Natural killer cell (primary cell): ENCODE results near the gene MPC2. TPM values are rescaled to one million over a fixed set of nuclear protein-coding genes. Genes with fewer than 3 reads are reported as not detected.
"Not testable (repeated sequence)": the region's sequence is repeated elsewhere in the genome, so short reads cannot be mapped to it uniquely, and the experiment has no call there.

Source experiments
- ATAC-seq, 3 donors: fragments of 150-1000 bp in 2 of 3; fragments of 200-7000 bp in 1 of 3; cut with Tn5 transposase; 1 replicate in 1 of 3; 2 replicates in 2 of 3; pipeline ENCODE4 v1.10.0; 2021; ENCODE audit warnings: mild to moderate bottlenecking in 2 of 3, moderate library complexity in 2 of 3
- DNase-seq, 2 donors: peaks; one replicate each; pipeline versions ENCODE4 v3.0.0 to v3.0.0-alpha.2; 2013 to 2021; ENCODE audit warnings: mixed read lengths in 1 of 2
- H3K27ac ChIP-seq: one replicate; pipeline ENCODE4 v1.5.1; 2013; ENCODE audit warnings: mild to moderate bottlenecking, low read length
- H3K27me3 ChIP-seq: one replicate; pipeline ENCODE4 v1.6.1; 2013; ENCODE audit warnings: low read length; ENCODE audit not compliant: control insufficient read depth, insufficient read depth
- H3K36me3 ChIP-seq: one replicate; pipeline ENCODE4 v1.6.1; 2013; ENCODE audit warnings: low read length; ENCODE audit not compliant: control insufficient read depth, insufficient read depth
- H3K4me1 ChIP-seq: one replicate; pipeline ENCODE4 v1.6.1; 2013; ENCODE audit warnings: low read length; ENCODE audit not compliant: control insufficient read depth, insufficient read depth
- H3K4me3 ChIP-seq: one replicate; pipeline ENCODE4 v1.5.1; 2013; ENCODE audit warnings: low read length
- H3K9me3 ChIP-seq: one replicate; pipeline ENCODE4 v1.6.1; 2013; ENCODE audit warnings: low read length; ENCODE audit not compliant: control insufficient read depth, insufficient read depth
- H3K27ac Mint-ChIP-seq, 2 donors: one replicate each; pipeline ENCODE4 v1.8.0; 2022; ENCODE audit warnings: mild to moderate bottlenecking in 2 of 2, mixed read lengths in 2 of 2, moderate library complexity in 1 of 2
- H3K27me3 Mint-ChIP-seq, 2 donors: one replicate each; pipeline ENCODE4 v1.8.0; 2022; ENCODE audit warnings: low read depth in 2 of 2, mixed read lengths in 2 of 2
- H3K36me3 Mint-ChIP-seq: one replicate; pipeline ENCODE4 v1.8.0; 2022; ENCODE audit warnings: mixed read lengths
- H3K4me1 Mint-ChIP-seq, 2 donors: one replicate each; pipeline ENCODE4 v1.8.0; 2022; ENCODE audit warnings: mixed read lengths in 2 of 2
- H3K4me3 Mint-ChIP-seq: one replicate; pipeline ENCODE4 v1.8.0; 2022; ENCODE audit warnings: mild to moderate bottlenecking, moderate library complexity, mixed read lengths
- H3K9me3 Mint-ChIP-seq, 2 donors: one replicate each; pipeline ENCODE4 v1.8.0; 2022; ENCODE audit warnings: mixed read lengths in 2 of 2
- CTCF ChIP-seq: fragments of 200-600 bp; IDR thresholded peaks from one replicate; pipeline ENCODE4 v1.8.0; 2022; ENCODE audit warnings: antibody characterized with exemption
- WGBS: methylation state at CpG from one replicate; pipeline ENCODE4 v1.1.7; 2013; ENCODE audit warnings: missing lambda C conversion rate; ENCODE audit not compliant: insufficient coverage; 5-methylcytosine and 5-hydroxymethylcytosine counted together
- intact Hi-C: fragments of 100-400 bp; cut with micrococcal nuclease; formaldehyde crosslinking; loops from one replicate; pipeline ENCODE4 v1.14.2; 2022
- total RNA-seq, 4 donors: library from RNA; stranded (reverse); fragments of 120-200 nt in 1 of 4; gene quantifications; one replicate each; pipeline versions ENCODE4 v1.2.3 to v1.2.4, GENCODE V29; 2013 to 2022

MPC2 gene
- total RNA-seq, 3 donors from 2014 or later (not counting 1 experiment from before 2014, with no cell fraction given), result 33.1 to 47.4 (median 34.9) TPM

DNA sequence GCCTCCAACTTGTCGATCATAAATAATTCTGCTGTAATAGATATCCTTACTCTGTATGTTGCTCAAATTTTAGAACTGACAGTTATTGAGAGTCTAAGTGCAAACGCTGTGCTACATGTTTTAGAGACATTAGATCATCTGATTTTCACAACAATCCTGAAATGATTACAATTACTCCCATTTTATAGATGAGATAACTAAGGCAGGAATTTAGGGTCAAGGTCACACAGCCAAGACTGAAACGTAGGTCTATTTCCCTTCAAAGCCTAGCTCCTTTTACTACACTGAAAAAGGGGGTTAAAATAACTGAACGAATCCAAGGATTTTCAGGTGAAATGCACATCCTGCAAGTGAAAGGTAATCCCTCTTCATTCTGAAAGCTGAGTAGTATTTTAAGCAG is 3.1 kb downstream of the MPC2 start:
- H3K4me3 ChIP-seq, result no peak overlapping the region
- no peak overlapping the region for H3K27ac Mint-ChIP-seq

GRCh38 chr1:167929725-167930124 is 7.1 kb downstream of the MPC2 start:
- ATAC-seq, result no peak
- H3K4me3 Mint-ChIP-seq, result no peak overlapping the region

More for the DNA sequence above, 3.1 kb downstream of the MPC2 start:
- Histone ChIP-seq H3K27ac (no peak overlapping the region), H3K27me3 (no peaks in the 10 kb centered on the region), H3K4me1 (peaks cover 8% of the 10 kb centered on the region), H3K9me3 (no peaks in the 10 kb centered on the region), H3K36me3 (no peaks in the 10 kb centered on the region)
- WGBS, result 87% methylated on average over 3 of the region's 4 CpGs
- Mint-ChIP-seq H3K36me3 (no peaks in the 10 kb centered on the region), H3K4me3 (no peak overlapping the region), H3K27me3 (no peaks in the 10 kb centered on the region), H3K4me1 (peaks cover 34 to 41% of the 10 kb centered on the region in 2 donors), H3K9me3 (no peaks in the 10 kb centered on the region)
- intact Hi-C loops, result no loop called here
- TF ChIP-seq CTCF, result no peak
- DNase-seq (no peak), ATAC-seq (no peak)

GRCh38 chr1:167928919-167929318 is 8.0 kb downstream of the MPC2 start:
- H3K4me3 Mint-ChIP-seq, H3K27ac Mint-ChIP-seq, H3K9me3 Mint-ChIP-seq, H3K27ac ChIP-seq, H3K36me3 Mint-ChIP-seq, H3K4me1 ChIP-seq, H3K27me3 ChIP-seq, H3K4me3 ChIP-seq, H3K36me3 ChIP-seq, DNase-seq, intact Hi-C loops, ATAC-seq, H3K9me3 ChIP-seq, H3K4me1 Mint-ChIP-seq, H3K27me3 Mint-ChIP-seq: not testable (repeated sequence)
- WGBS, result 100% methylated on average over 6 of the region's 9 CpGs

More at GRCh38 chr1:167929725-167930124, 7.1 kb downstream of the MPC2 start:
- H3K27me3 Mint-ChIP-seq, result no peaks in the 10 kb centered on the region
- H3K4me3 ChIP-seq, result no peak overlapping the region
- WGBS, result 100% methylated on average over 1 of the region's 1 CpG
- intact Hi-C loops, result no loop called here
- H3K4me1 Mint-ChIP-seq, result peaks cover 12% of the 10 kb centered on the region in 2 donors
- no peak for TF ChIP-seq CTCF
- H3K36me3 Mint-ChIP-seq, result no peaks in the 10 kb centered on the region
- no peaks in the 10 kb centered on the region for H3K9me3 ChIP-seq
- no peak overlapping the region for H3K27ac Mint-ChIP-seq
- no peaks in the 10 kb centered on the region for H3K9me3 Mint-ChIP-seq
- no peak overlapping the region for H3K27ac ChIP-seq
- no peak for DNase-seq
- no peaks in the 10 kb centered on the region for H3K27me3 ChIP-seq
- H3K4me1 ChIP-seq, result no peaks in the 10 kb centered on the region
- no peaks in the 10 kb centered on the region for H3K36me3 ChIP-seq

DNA sequence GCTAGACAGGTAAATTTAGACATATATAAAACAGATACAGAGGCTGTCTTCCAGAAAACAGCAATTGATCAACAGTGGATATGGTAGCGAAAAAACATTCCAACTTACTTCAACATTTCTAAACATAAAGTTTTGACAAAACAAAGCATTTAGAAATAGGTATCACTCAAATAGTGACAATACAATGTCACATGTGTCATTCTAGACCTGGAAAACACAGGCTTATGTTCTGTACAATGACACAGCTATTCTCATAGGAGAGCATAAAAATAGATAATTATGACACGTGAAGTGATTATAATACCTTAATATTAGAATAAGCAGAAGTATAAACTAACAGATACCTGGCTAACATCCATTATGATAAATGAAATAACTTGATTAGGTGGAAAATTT is 8.4 kb downstream of the MPC2 start:
- ATAC-seq (no peak), DNase-seq (no peak)
- Histone ChIP-seq H3K4me1 (no peaks in the 10 kb centered on the region), H3K9me3 (no peaks in the 10 kb centered on the region), H3K4me3 (no peak overlapping the region), H3K27ac (no peak overlapping the region), H3K27me3 (no peaks in the 10 kb centered on the region), H3K36me3 (no peaks in the 10 kb centered on the region)
- WGBS, result 100% methylated on average over 1 of the region's 2 CpGs
- no peaks in the 10 kb centered on the region for H3K27me3 Mint-ChIP-seq
- intact Hi-C loops, result no loop called here
- H3K9me3 Mint-ChIP-seq, result no peaks in the 10 kb centered on the region
- H3K4me3 Mint-ChIP-seq, result no peak overlapping the region
- TF ChIP-seq CTCF, result no peak
- H3K36me3 Mint-ChIP-seq, result no peaks in the 10 kb centered on the region
- H3K4me1 Mint-ChIP-seq, result peaks cover under 1 to 3% of the 10 kb centered on the region in 2 donors
- no peak overlapping the region for H3K27ac Mint-ChIP-seq
